HG03432 (cell line): ENCODE data around the gene CARD11.

Source experiments
- ATAC-seq: cut with Tn5 transposase; IDR thresholded peaks from one replicate; pipeline ENCODE4 v1.9.1; 2021; ENCODE audit warnings: mild to moderate bottlenecking, moderate library complexity; ENCODE audit not compliant: unreplicated experiment

CARD11 gene

GRCh38 chr7:2912684-2913439 is 130.8 kb downstream of the CARD11 start:
- no peak for ATAC-seq

- no peak for ATAC-seq
Observed at GRCh38 chr7:2911466-2911865, 132.2 kb downstream of the CARD11 start.

- no peak for ATAC-seq
Observed at GRCh38 chr7:2909471-2910039, 134.1 kb downstream of the CARD11 start.

GRCh38 chr7:2909043-2909442 is 134.6 kb downstream of the CARD11 start:
- ATAC-seq = no peak

GRCh38 chr7:2908103-2908683 is 135.5 kb downstream of the CARD11 start:
- ATAC-seq = no peak

- no peak for ATAC-seq
Observed at GRCh38 chr7:2906197-2906931, 137.3 kb downstream of the CARD11 start.

GRCh38 chr7:2905500-2905899 is 138.2 kb downstream of the CARD11 start:
- no peak for ATAC-seq

- no peak for ATAC-seq
Observed at GRCh38 chr7:2905027-2905426, 138.6 kb downstream of the CARD11 start.

GRCh38 chr7:2904202-2904601 is 139.5 kb downstream of the CARD11 start:
- no peak for ATAC-seq

- no peak for ATAC-seq
Observed at GRCh38 chr7:2903682-2904162, 139.9 kb downstream of the CARD11 start.

- ATAC-seq = no peak
Observed at GRCh38 chr7:2897023-2897422, 146.6 kb downstream of the CARD11 start.

- no peak for ATAC-seq
Observed at GRCh38 chr7:2896131-2896530, 147.5 kb downstream of the CARD11 start.

- peak; percentile 70 for ATAC-seq
Observed at GRCh38 chr7:2894118-2894940, 149.3 kb downstream of the CARD11 start.

- peak; percentile 49 for ATAC-seq
Observed at GRCh38 chr7:2893411-2893861, 150.2 kb downstream of the CARD11 start.

- ATAC-seq = no peak
Observed at GRCh38 chr7:2892549-2892948, 151.1 kb downstream of the CARD11 start.

- no peak for ATAC-seq
Observed at GRCh38 chr7:2887816-2888215, 155.9 kb downstream of the CARD11 start.

- peak; percentile 63 for ATAC-seq
Observed at GRCh38 chr7:2886900-2887299, 156.8 kb downstream of the CARD11 start.

- ATAC-seq = no peak
Observed at GRCh38 chr7:2886391-2886790, 157.3 kb downstream of the CARD11 start.

- no peak for ATAC-seq
Observed at GRCh38 chr7:2884161-2884560, 159.5 kb downstream of the CARD11 start.

GRCh38 chr7:2883101-2883500 is 160.6 kb downstream of the CARD11 start:
- ATAC-seq = no peak

- ATAC-seq = no peak
Observed at GRCh38 chr7:2882111-2882510, 161.6 kb downstream of the CARD11 start.
